Loucy (cell line): Measurements from ENCODE around the gene KRTAP10-2.
A peak's percentile ranks its signal among the peaks of the same experiment; 100 is the strongest.

Experiments
- H2AFZ ChIP-seq: fragments of 200-600 bp; sonication (generic); 2 replicates; pipeline ENCODE4 v1.6.0; 2016; ENCODE audit warnings: antibody characterized with exemption, mild to moderate bottlenecking, low read length, moderate library complexity
- H3F3A ChIP-seq: fragments of 200-600 bp; 2 replicates; pipeline ENCODE4 v1.6.0; 2016; ENCODE audit warnings: antibody characterized with exemption, low read depth, mild to moderate bottlenecking
- H3K27me3 ChIP-seq: fragments of 200-600 bp; sonication (generic); 2 replicates; pipeline ENCODE4 v1.6.1; 2014; ENCODE audit warnings: low read length, mild to moderate bottlenecking; ENCODE audit not compliant: insufficient read depth, poor library complexity, severe bottlenecking
- H3K36me3 ChIP-seq: fragments of 200-600 bp; sonication (generic); 2 replicates; pipeline ENCODE4 v1.6.1; 2016; ENCODE audit warnings: low read length; ENCODE audit not compliant: insufficient read depth
- H3K4me1 ChIP-seq: fragments of 200-600 bp; sonication (generic); 2 replicates; pipeline ENCODE4 v1.5.1; 2014; ENCODE audit warnings: low read length, mild to moderate bottlenecking; ENCODE audit not compliant: insufficient read depth, poor library complexity, severe bottlenecking
- H3K4me2 ChIP-seq: fragments of 200-600 bp; sonication (generic); 2 replicates; pipeline ENCODE4 v1.6.0; 2014; ENCODE audit warnings: antibody characterized with exemption, low read length, low read depth, mild to moderate bottlenecking; ENCODE audit not compliant: poor library complexity, severe bottlenecking
- H3K4me3 ChIP-seq: fragments of 200-600 bp; sonication (generic); 2 replicates; pipeline ENCODE4 v1.5.1; 2014; ENCODE audit warnings: low read length, mild to moderate bottlenecking, mixed read lengths; ENCODE audit not compliant: poor library complexity, severe bottlenecking
- H3K79me2 ChIP-seq: fragments of 200-600 bp; sonication (generic); 2 replicates; pipeline ENCODE4 v1.6.1; 2014; ENCODE audit warnings: low read length; ENCODE audit not compliant: insufficient read depth
- H3K9ac ChIP-seq: fragments of 200-600 bp; sonication (generic); 2 replicates; pipeline ENCODE4 v1.6.0; 2014; ENCODE audit warnings: mild to moderate bottlenecking, low read depth, low read length, moderate library complexity; ENCODE audit not compliant: poor library complexity, severe bottlenecking
- H3K9me2 ChIP-seq: fragments of 200-600 bp; sonication (generic); replicated peaks from 2 replicates; pipeline ENCODE4 v1.6.1; 2016; ENCODE audit warnings: low read depth, low read length, mixed read lengths
- H3K9me3 ChIP-seq: fragments of 200-600 bp; sonication (generic); 2 replicates; pipeline ENCODE4 v1.6.1; 2014; ENCODE audit warnings: mild to moderate bottlenecking, antibody characterized with exemption, low read length, low read depth; ENCODE audit not compliant: insufficient read depth
- H4K20me1 ChIP-seq: fragments of 200-600 bp; sonication (generic); 2 replicates; pipeline ENCODE4 v1.6.0; 2014; ENCODE audit warnings: antibody characterized with exemption, low read length, mild to moderate bottlenecking; ENCODE audit not compliant: insufficient read depth, poor library complexity, severe bottlenecking
- CTCF ChIP-seq: fragments of 200-600 bp; sonication (generic); conservative IDR thresholded peaks from 2 replicates; pipeline ENCODE4 v1.5.1; 2014; ENCODE audit warnings: mild to moderate bottlenecking, antibody characterized with exemption, low read length
- EZH2phosphoT487 ChIP-seq: fragments of 200-600 bp; IDR thresholded peaks from 2 replicates; pipeline ENCODE4 v1.6.1; 2018; ENCODE audit warnings: antibody characterized with exemption, mild to moderate bottlenecking, moderate library complexity, borderline replicate concordance

The KRTAP10-2 gene

GRCh38 chr21:44548922-44549321 lies 2.4 kb downstream of the KRTAP10-2 start:
- no peaks in the 10 kb centered on the region for H3K9me2 ChIP-seq
- H3K4me3 ChIP-seq = no peak overlapping the region
- H3K27me3 ChIP-seq = no peaks in the 10 kb centered on the region
- H3K9me3 ChIP-seq = peaks cover 6% of the 10 kb centered on the region; the same call in 1 of the 2 replicates
- no peak overlapping the region for H3K9ac ChIP-seq
- H2AFZ ChIP-seq = no peak overlapping the region
- no peaks in the 10 kb centered on the region for H3F3A ChIP-seq
- H3K4me1 ChIP-seq = no peaks in the 10 kb centered on the region
- TF ChIP-seq CTCF (no peak), EZH2phosphoT487 (no peak)
- no peaks in the 10 kb centered on the region for H3K36me3 ChIP-seq
- H3K79me2 ChIP-seq = no peaks in the 10 kb centered on the region
- H3K4me2 ChIP-seq = no peak overlapping the region
- no peaks in the 10 kb centered on the region for H4K20me1 ChIP-seq

GRCh38 chr21:44548381-44548780 lies 2.9 kb downstream of the KRTAP10-2 start:
- no peaks in the 10 kb centered on the region for H3F3A ChIP-seq
- H3K9ac ChIP-seq = no peak overlapping the region
- no peaks in the 10 kb centered on the region for H3K36me3 ChIP-seq
- TF ChIP-seq CTCF (no peak), EZH2phosphoT487 (no peak)
- H3K4me2 ChIP-seq = no peak overlapping the region
- H2AFZ ChIP-seq = no peak overlapping the region
- no peaks in the 10 kb centered on the region for H3K9me2 ChIP-seq
- H4K20me1 ChIP-seq = no peaks in the 10 kb centered on the region
- no peaks in the 10 kb centered on the region for H3K79me2 ChIP-seq
- peaks cover 6% of the 10 kb centered on the region; the same call in 1 of the 2 replicates for H3K9me3 ChIP-seq
- no peaks in the 10 kb centered on the region for H3K27me3 ChIP-seq
- H3K4me3 ChIP-seq = no peak overlapping the region
- H3K4me1 ChIP-seq = no peaks in the 10 kb centered on the region

- Histone ChIP-seq H3F3A (no peaks in the 10 kb centered on the region), H3K79me2 (no peaks in the 10 kb centered on the region), H3K4me1 (no peaks in the 10 kb centered on the region), H2AFZ (peak overlapping the region; percentile 0; the same call in 1 of the 2 replicates), H3K4me3 (no peak overlapping the region), H4K20me1 (no peaks in the 10 kb centered on the region), H3K9me2 (no peaks in the 10 kb centered on the region), H3K9me3 (peaks cover 6% of the 10 kb centered on the region; the same call in 1 of the 2 replicates), H3K36me3 (no peaks in the 10 kb centered on the region), H3K9ac (no peak overlapping the region), H3K27me3 (no peaks in the 10 kb centered on the region), H3K4me2 (no peak overlapping the region)
- TF ChIP-seq EZH2phosphoT487 = no peak
- no peak for TF ChIP-seq CTCF
Measured at GRCh38 chr21:44547656-44548331, 3.5 kb downstream of the KRTAP10-2 start.
